Progenitor cell of endocrine pancreas (in vitro differentiated cells): ENCODE measurements around the gene SLC6A6. TPM values are rescaled to one million over a fixed set of nuclear protein-coding genes. Genes with fewer than 3 reads are reported as not detected.
"Not testable (repeated sequence)": the region's sequence is repeated elsewhere in the genome, so short reads cannot be mapped to it uniquely, and the experiment has no call there.

ENCODE experiments used
- DNase-seq: peaks from one replicate; pipeline ENCODE4 v3.0.0; 2021; ENCODE audit warnings: low spot score; ENCODE audit not compliant: unreplicated experiment
- H3K27ac Mint-ChIP-seq: 2 replicates; pipeline ENCODE4 v1.8.0; 2021; ENCODE audit warnings: mild to moderate bottlenecking, moderate library complexity, mixed read lengths
- H3K27me3 Mint-ChIP-seq: 2 replicates; pipeline ENCODE4 v1.8.0; 2021; ENCODE audit warnings: mixed read lengths
- H3K36me3 Mint-ChIP-seq: 2 replicates; pipeline ENCODE4 v1.8.0; 2022; ENCODE audit warnings: mixed read lengths; ENCODE audit not compliant: insufficient read depth
- H3K4me1 Mint-ChIP-seq: 2 replicates; pipeline ENCODE4 v1.8.0; 2021; ENCODE audit warnings: low read depth, mixed read lengths
- H3K4me3 Mint-ChIP-seq: 2 replicates; pipeline ENCODE4 v1.8.0; 2021; ENCODE audit warnings: low read depth, mild to moderate bottlenecking, moderate library complexity, mixed read lengths
- H3K9me3 Mint-ChIP-seq: 2 replicates; pipeline ENCODE4 v1.8.0; 2021; ENCODE audit warnings: low read depth, mixed read lengths
- CTCF ChIP-seq: fragments of 200-600 bp; sonication (generic); IDR thresholded peaks from one replicate; pipeline ENCODE4 v1.5.0; 2021; ENCODE audit warnings: antibody characterized with exemption, mild to moderate bottlenecking; ENCODE audit not compliant: unreplicated experiment
- total RNA-seq: library from RNA; stranded (reverse); gene quantifications from 2 replicates; pipeline ENCODE4 v1.2.1, GENCODE V29; 2021

Gene SLC6A6
- total RNA-seq, 1 donor from 2014 or later, result 23.8 TPM

GRCh38 chr3:14513566-14514322, 111.3 kb downstream of the SLC6A6 start:
- H3K4me3 Mint-ChIP-seq, result no peak overlapping the region
- no peak for TF ChIP-seq CTCF
- H3K27ac Mint-ChIP-seq, result no peak overlapping the region
- DNase-seq, result no peak
- no peaks in the 10 kb centered on the region for H3K9me3 Mint-ChIP-seq
- no peaks in the 10 kb centered on the region for H3K4me1 Mint-ChIP-seq
- H3K27me3 Mint-ChIP-seq, result peaks cover 7% of the 10 kb centered on the region
- H3K36me3 Mint-ChIP-seq, result no peaks in the 10 kb centered on the region

- no peaks in the 10 kb centered on the region for H3K4me1 Mint-ChIP-seq
- no peak overlapping the region for H3K4me3 Mint-ChIP-seq
These were observed 111.9 kb downstream of the SLC6A6 start for GRCh38 chr3:14514323-14514720.

GRCh38 chr3:14515526-14515925, 113.1 kb downstream of the SLC6A6 start:
- not testable (repeated sequence) for H3K9me3 Mint-ChIP-seq, H3K27me3 Mint-ChIP-seq, H3K36me3 Mint-ChIP-seq, DNase-seq, H3K27ac Mint-ChIP-seq, H3K4me1 Mint-ChIP-seq, H3K4me3 Mint-ChIP-seq

More at GRCh38 chr3:14514323-14514720, 111.9 kb downstream of the SLC6A6 start:
- Mint-ChIP-seq H3K36me3 (no peaks in the 10 kb centered on the region), H3K27me3 (peaks cover 7% of the 10 kb centered on the region), H3K27ac (no peak overlapping the region), H3K9me3 (no peaks in the 10 kb centered on the region)
- no peak for DNase-seq
- TF ChIP-seq CTCF, result no peak

- TF ChIP-seq CTCF, result no peak
- Mint-ChIP-seq H3K9me3 (no peaks in the 10 kb centered on the region), H3K4me1 (no peaks in the 10 kb centered on the region), H3K36me3 (no peaks in the 10 kb centered on the region), H3K27ac (no peak overlapping the region), H3K4me3 (no peak overlapping the region), H3K27me3 (peaks cover 2% of the 10 kb centered on the region)
- DNase-seq, result no peak
These were observed 114.4 kb downstream of the SLC6A6 start for GRCh38 chr3:14516738-14517345.

GRCh38 chr3:14517601-14518431, 115.4 kb downstream of the SLC6A6 start:
- Mint-ChIP-seq H3K4me1 (no peaks in the 10 kb centered on the region), H3K27ac (no peak overlapping the region), H3K27me3 (no peaks in the 10 kb centered on the region), H3K36me3 (no peaks in the 10 kb centered on the region), H3K4me3 (no peak overlapping the region), H3K9me3 (no peaks in the 10 kb centered on the region)
- no peak for DNase-seq
- no peak for TF ChIP-seq CTCF
